Prostate gland (tissue), 2 donors: ENCODE measurements around the gene PCDHA11. TPM values are rescaled to one million over a fixed set of nuclear protein-coding genes. Genes with fewer than 3 reads are reported as not detected.
"Not testable (repeated sequence)": the region's sequence is repeated elsewhere in the genome, so short reads cannot be mapped to it uniquely, and the experiment has no call there.

Experiments
- DNase-seq: peaks from one replicate; pipeline ENCODE4 v3.0.0-alpha.2; 2019; ENCODE audit warnings: low spot score
- H3K27ac ChIP-seq, 2 donors: fragments of 200-600 bp; sonication (generic); 2 replicates each; pipeline ENCODE4 v1.5.1; 2017 to 2019
- H3K27me3 ChIP-seq: fragments of 200-600 bp; sonication (generic); replicated peaks from 2 replicates; pipeline ENCODE4 v1.5.1; 2019; ENCODE audit not compliant: insufficient read depth
- H3K36me3 ChIP-seq, 2 donors: fragments of 200-600 bp; sonication (generic); 1 replicate in 1 of 2; 2 replicates in 1 of 2; pipeline versions ENCODE4 v1.5.1 to v1.8.1; 2017 to 2019
- H3K4me1 ChIP-seq: fragments of 200-600 bp; sonication (generic); replicated peaks from 2 replicates; pipeline ENCODE4 v1.5.1; 2019
- H3K4me3 ChIP-seq, 2 donors: fragments of 200-600 bp; sonication (generic); 2 replicates each; pipeline ENCODE4 v1.5.1; 2017 to 2019
- H3K9me3 ChIP-seq: fragments of 200-600 bp; sonication (generic); 2 replicates; pipeline ENCODE4 v1.5.1; 2017
- POLR2A ChIP-seq: fragments of 450-650 bp; IDR thresholded peaks from one replicate; pipeline ENCODE4 v1.6.1; 2016; ENCODE audit warnings: antibody characterized with exemption, mild to moderate bottlenecking
- POLR2AphosphoS5 ChIP-seq: sonication (generic); formaldehyde crosslinking; IDR thresholded peaks from one replicate; pipeline ENCODE4 v1.6.1; 2017; ENCODE audit warnings: antibody characterized with exemption
- WGBS: methylation state at CpG from one replicate; pipeline ENCODE4 v1.1.5; 2018; 5-methylcytosine and 5-hydroxymethylcytosine counted together
- intact Hi-C: fragments of 100-400 bp; cut with DNase I; formaldehyde crosslinking; loops from one replicate; pipeline ENCODE4 v1.14.2; 2022
- total RNA-seq, 2 donors: library from RNA; depleted of rRNA; stranded (reverse); fragments of >200 nt; gene quantifications; one replicate each; pipeline ENCODE4 v1.1.0, GENCODE V29; 2016
- TF ChIP-seq, protein P1 (sequence below), 4 experiments: fragments of 200-600 bp in 2 of 4; fragments of 450-650 bp in 2 of 4; sonication (generic) in 2 of 4; IDR thresholded peaks; 1 replicate in 3 of 4; 2 replicates in 1 of 4; pipeline ENCODE4 v1.5.1; 2016 to 2019; ENCODE audit warnings: antibody characterized with exemption in 4 of 4, mild to moderate bottlenecking in 2 of 4, moderate library complexity in 2 of 4

Gene PCDHA11
- total RNA-seq, 2 donors from 2014 or later = 0.85 to 1.5 TPM

DNA sequence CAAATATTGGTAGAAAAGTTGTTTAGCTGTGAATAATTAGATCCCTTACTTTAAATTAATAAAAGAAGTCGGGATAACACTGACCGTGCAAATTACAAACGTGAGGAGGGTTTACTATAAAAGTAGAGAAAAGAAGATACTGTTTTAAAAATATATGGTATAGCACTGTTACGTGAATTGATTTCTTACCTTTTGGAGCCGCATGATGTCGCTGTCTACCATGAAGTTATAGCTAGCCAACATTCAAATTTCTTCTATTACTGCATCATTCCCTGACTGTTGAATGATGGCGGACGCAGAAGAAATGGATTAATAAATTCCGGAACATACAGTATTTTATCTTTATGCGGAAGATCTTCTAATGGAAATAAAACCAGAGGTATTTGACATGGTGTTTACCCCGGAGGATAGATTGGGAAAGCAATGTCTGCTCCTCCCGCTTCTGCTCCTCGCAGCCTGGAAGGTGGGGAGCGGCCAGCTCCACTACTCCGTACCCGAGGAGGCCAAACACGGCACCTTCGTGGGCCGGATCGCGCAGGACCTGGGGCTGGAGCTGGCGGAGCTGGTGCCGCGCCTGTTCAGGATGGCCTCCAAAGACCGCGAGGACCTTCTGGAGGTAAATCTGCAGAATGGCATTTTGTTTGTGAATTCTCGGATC is 40.9 kb upstream of the PCDHA11 start, which contains the start of gene PCDHA6:
PCDHA6 (plus strand) TSS at position 257 of the 658 bp plus-strand sequence; CDS start at position 389, 132 bp downstream.
- Histone ChIP-seq H3K4me3 (peak within 1 kb of the TSS in 1 of 2 donors; percentile 14), H3K27me3 (peaks cover 2% of the 10 kb centered on the region), H3K36me3 (no peaks in the 10 kb centered on the region), H3K27ac (no peak within 1 kb of the TSS), H3K9me3 (no peaks in the 10 kb centered on the region), H3K4me1 (no peaks in the 10 kb centered on the region)
- DNase-seq = no peak
- WGBS = 17% methylated on average over 27 of the region's 27 CpGs
- no peak for TF ChIP-seq POLR2AphosphoS5
- TF ChIP-seq, protein P1, sequence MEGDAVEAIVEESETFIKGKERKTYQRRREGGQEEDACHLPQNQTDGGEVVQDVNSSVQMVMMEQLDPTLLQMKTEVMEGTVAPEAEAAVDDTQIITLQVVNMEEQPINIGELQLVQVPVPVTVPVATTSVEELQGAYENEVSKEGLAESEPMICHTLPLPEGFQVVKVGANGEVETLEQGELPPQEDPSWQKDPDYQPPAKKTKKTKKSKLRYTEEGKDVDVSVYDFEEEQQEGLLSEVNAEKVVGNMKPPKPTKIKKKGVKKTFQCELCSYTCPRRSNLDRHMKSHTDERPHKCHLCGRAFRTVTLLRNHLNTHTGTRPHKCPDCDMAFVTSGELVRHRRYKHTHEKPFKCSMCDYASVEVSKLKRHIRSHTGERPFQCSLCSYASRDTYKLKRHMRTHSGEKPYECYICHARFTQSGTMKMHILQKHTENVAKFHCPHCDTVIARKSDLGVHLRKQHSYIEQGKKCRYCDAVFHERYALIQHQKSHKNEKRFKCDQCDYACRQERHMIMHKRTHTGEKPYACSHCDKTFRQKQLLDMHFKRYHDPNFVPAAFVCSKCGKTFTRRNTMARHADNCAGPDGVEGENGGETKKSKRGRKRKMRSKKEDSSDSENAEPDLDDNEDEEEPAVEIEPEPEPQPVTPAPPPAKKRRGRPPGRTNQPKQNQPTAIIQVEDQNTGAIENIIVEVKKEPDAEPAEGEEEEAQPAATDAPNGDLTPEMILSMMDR (IDR thresholded peaks at IDR 0.05) = peak in 1 of 4 experiments; percentile 12
- intact Hi-C loops = no loop called here

DNA sequence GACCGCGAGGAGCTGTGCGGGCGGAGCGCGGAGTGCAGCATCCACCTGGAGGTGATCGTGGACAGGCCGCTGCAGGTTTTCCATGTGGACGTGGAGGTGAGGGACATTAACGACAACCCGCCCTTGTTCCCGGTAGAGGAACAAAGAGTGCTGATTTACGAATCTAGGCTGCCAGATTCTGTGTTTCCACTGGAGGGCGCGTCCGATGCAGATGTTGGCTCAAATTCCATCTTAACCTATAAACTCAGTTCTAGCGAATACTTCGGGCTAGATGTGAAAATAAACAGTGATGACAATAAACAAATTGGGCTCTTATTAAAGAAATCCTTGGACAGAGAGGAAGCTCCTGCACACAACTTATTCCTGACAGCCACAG is 40.4 kb upstream of the PCDHA11 start:
- TF ChIP-seq POLR2A (no peak), POLR2AphosphoS5 (no peak)
- TF ChIP-seq, protein P1 (IDR thresholded peaks at IDR 0.05) = no peak
- 21% methylated on average over 18 of the region's 18 CpGs for whole genome bisulfite sequencing
- peak overlapping the region in 1 of 2 donors; percentile 14 for H3K4me3 ChIP-seq
- H3K9me3 ChIP-seq = no peaks in the 10 kb centered on the region
- H3K27me3 ChIP-seq = peaks cover 2% of the 10 kb centered on the region
- intact Hi-C loops = no loop called here
- DNase-seq = no peak
- H3K36me3 ChIP-seq = no peaks in the 10 kb centered on the region
- no peaks in the 10 kb centered on the region for H3K4me1 ChIP-seq
- no peak overlapping the region for H3K27ac ChIP-seq

DNA sequence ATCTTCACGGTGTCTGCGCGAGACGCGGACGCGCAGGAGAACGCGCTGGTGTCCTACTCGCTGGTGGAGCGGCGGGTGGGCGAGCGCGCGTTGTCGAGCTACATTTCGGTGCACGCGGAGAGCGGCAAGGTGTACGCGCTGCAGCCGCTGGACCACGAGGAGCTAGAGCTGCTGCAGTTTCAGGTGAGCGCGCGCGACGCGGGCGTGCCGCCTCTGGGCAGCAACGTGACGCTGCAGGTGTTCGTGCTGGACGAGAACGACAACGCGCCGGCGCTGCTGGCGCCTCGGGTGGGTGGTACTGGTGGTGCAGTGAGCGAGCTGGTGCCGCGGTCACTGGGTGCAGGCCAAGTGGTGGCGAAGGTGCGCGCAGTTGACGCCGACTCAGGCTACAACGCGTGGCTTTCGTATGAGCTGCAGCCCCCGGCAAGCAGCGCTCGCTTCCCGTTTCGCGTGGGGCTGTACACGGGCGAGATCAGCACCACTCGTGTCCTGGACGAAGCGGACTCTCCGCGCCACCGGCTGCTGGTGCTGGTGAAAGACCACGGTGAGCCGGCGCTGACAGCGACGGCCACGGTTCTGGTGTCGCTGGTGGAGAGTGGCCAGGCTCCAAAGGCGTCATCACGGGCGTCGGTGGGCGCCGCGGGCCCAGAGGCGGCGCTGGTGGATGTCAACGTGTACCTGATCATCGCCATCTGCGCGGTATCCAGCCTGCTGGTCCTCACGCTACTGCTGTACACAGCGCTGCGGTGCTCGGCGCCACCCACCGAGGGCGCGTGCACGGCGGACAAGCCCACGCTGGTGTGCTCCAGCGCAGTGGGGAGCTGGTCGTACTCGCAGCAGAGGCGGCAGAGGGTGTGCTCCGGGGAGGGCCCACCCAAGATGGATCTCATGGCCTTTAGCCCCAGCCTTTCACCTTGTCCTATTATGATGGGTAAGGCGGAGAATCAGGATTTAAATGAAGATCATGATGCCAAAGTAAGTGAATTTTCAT is 39.0 kb upstream of the PCDHA11 start:
- H3K4me1 ChIP-seq, H3K27me3 ChIP-seq, H3K4me3 ChIP-seq, H3K36me3 ChIP-seq, intact Hi-C loops, H3K27ac ChIP-seq, DNase-seq, H3K9me3 ChIP-seq: not testable (repeated sequence)
- 38% methylated on average over 74 of the region's 106 CpGs for WGBS

DNA sequence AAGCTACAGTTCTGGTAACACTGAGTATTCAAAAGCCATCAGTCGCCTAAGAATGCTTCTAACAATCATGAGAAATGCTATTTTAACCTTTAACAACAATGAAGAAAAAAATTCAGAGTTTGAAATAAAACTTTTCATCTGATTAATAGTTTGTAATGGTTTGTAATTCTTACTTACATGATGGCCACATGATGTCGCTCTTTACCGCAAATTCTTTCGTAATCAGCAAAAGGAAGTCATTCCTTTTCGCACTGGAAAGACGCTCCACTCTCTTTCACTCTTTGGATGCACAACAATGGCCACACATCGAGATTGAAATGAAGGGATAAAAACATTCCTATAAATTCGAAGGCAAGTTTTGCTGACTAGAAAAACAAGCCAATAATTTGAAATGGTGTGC is 34.8 kb upstream of the PCDHA11 start, which contains the start of gene PCDHA7:
PCDHA7 (plus strand) TSS at position 277 of the 400 bp plus-strand sequence; CDS start at position 392, 115 bp downstream.
- DNase-seq = no peak
- H3K9me3 ChIP-seq = no peaks in the 10 kb centered on the region

DNA sequence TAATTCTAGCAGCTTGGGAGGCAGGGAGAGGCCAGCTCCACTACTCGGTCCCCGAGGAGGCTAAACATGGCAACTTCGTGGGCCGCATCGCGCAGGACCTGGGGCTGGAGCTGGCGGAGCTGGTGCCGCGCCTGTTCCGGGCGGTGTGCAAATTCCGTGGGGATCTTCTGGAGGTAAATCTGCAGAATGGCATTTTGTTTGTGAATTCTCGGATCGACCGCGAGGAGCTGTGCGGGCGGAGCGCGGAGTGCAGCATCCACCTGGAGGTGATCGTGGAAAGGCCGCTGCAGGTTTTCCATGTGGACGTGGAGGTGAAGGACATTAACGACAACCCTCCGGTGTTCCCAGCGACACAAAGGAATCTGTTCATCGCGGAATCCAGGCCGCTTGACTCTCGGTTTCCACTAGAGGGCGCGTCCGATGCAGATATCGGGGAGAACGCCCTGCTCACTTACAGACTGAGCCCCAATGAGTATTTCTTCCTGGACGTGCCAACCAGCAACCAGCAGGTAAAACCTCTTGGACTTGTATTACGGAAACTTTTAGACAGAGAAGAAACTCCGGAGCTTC is 34.2 kb upstream of the PCDHA11 start:
- H3K4me3 ChIP-seq, H3K9me3 ChIP-seq, H3K36me3 ChIP-seq, intact Hi-C loops, H3K27me3 ChIP-seq, DNase-seq, H3K27ac ChIP-seq, H3K4me1 ChIP-seq: not testable (repeated sequence)
- WGBS = 12% methylated on average over 25 of the region's 38 CpGs

More for the DNA sequence above, 34.8 kb upstream of the PCDHA11 start, which contains the start of gene PCDHA7:
- no peak within 1 kb of the TSS for H3K4me3 ChIP-seq
- no peaks in the 10 kb centered on the region for H3K4me1 ChIP-seq
- H3K27ac ChIP-seq = no peak within 1 kb of the TSS
- peaks cover 4% of the 10 kb centered on the region for H3K27me3 ChIP-seq
- intact Hi-C loops = no loop called here
- WGBS = 14% methylated on average over 8 of the region's 8 CpGs
- TF ChIP-seq POLR2A = no peak
- TF ChIP-seq POLR2AphosphoS5 = no peak
- TF ChIP-seq, protein P1 (IDR thresholded peaks at IDR 0.05) = no peak
- no peaks in the 10 kb centered on the region for H3K36me3 ChIP-seq
